OCI-LY1 (cell line): ENCODE results near the gene DNAH7.

Source experiments
- H2AFZ ChIP-seq: fragments of 200-600 bp; sonication (generic), shearing (Covaris generic); 2 replicates; pipeline ENCODE4 v1.6.0; 2014; ENCODE audit warnings: antibody characterized with exemption, mild to moderate bottlenecking, low read length
- H3F3A ChIP-seq: fragments of 200-600 bp; sonication (generic), shearing (Covaris generic); 2 replicates; pipeline ENCODE4 v1.6.0; 2014; ENCODE audit warnings: mild to moderate bottlenecking, antibody characterized with exemption, low read length, moderate library complexity; ENCODE audit not compliant: insufficient read depth
- H3K27ac ChIP-seq: fragments of 200-600 bp; sonication (generic); 2 replicates; pipeline ENCODE4 v1.5.1; 2014; ENCODE audit warnings: low read length, mixed run types, mild to moderate bottlenecking, low read depth; ENCODE audit not compliant: poor library complexity, severe bottlenecking
- H3K27me3 ChIP-seq: fragments of 200-600 bp; sonication (generic); 2 replicates; pipeline ENCODE4 v1.6.0; 2014; ENCODE audit warnings: antibody characterized with exemption, mild to moderate bottlenecking, low read length, moderate library complexity; ENCODE audit not compliant: insufficient read depth
- H3K36me3 ChIP-seq: fragments of 200-600 bp; sonication (generic); 2 replicates; pipeline ENCODE4 v1.6.1; 2014; ENCODE audit warnings: mild to moderate bottlenecking, antibody characterized with exemption, low read length, moderate library complexity, mixed read lengths; ENCODE audit not compliant: insufficient read depth
- H3K4me1 ChIP-seq: fragments of 200-600 bp; sonication (generic); 2 replicates; pipeline ENCODE4 v1.5.1; 2014; ENCODE audit warnings: mild to moderate bottlenecking, low read length, moderate library complexity; ENCODE audit not compliant: insufficient read depth, severe bottlenecking
- H3K4me2 ChIP-seq: fragments of 200-600 bp; sonication (generic), shearing (Covaris generic); 2 replicates; pipeline ENCODE4 v1.6.1; 2014; ENCODE audit warnings: low read length
- H3K4me3 ChIP-seq: fragments of 200-600 bp; sonication (generic); 2 replicates; pipeline ENCODE4 v1.5.1; 2014; ENCODE audit warnings: low read length, low read depth, mild to moderate bottlenecking, mixed read lengths; ENCODE audit not compliant: poor library complexity, severe bottlenecking
- H3K79me2 ChIP-seq: fragments of 200-600 bp; shearing (Covaris generic); 2 replicates; pipeline ENCODE4 v1.6.1; 2016; ENCODE audit warnings: mixed run types, low read length, mixed read lengths; ENCODE audit not compliant: insufficient read depth
- H3K9ac ChIP-seq: fragments of 200-600 bp; sonication (generic), shearing (Covaris generic); 2 replicates; pipeline ENCODE4 v1.6.1; 2014; ENCODE audit warnings: mild to moderate bottlenecking, low read length, mixed read lengths
- H3K9me2 ChIP-seq: fragments of 200-600 bp; sonication (generic), shearing (Covaris generic); 2 replicates; pipeline ENCODE4 v1.6.1; 2014; ENCODE audit warnings: low read depth, mild to moderate bottlenecking, low read length, mixed read lengths
- H3K9me3 ChIP-seq: fragments of 200-600 bp; shearing (Covaris generic); 2 replicates; pipeline ENCODE4 v1.6.1; 2014; ENCODE audit warnings: low read length, mixed read lengths
- H4K20me1 ChIP-seq: fragments of 200-600 bp; sonication (generic), shearing (Covaris generic); 2 replicates; pipeline ENCODE4 v1.6.0; 2016; ENCODE audit warnings: mild to moderate bottlenecking, low read length; ENCODE audit not compliant: insufficient read depth
- CTCF ChIP-seq: fragments of 200-600 bp; sonication (generic), shearing (Covaris generic); IDR thresholded peaks from 2 replicates; pipeline ENCODE4 v1.5.1; 2017; ENCODE audit warnings: mild to moderate bottlenecking, antibody characterized with exemption, low read length, moderate library complexity, mixed read lengths
- EZH2 ChIP-seq: fragments of 200-600 bp; sonication (generic), shearing (Covaris generic); IDR thresholded peaks from 2 replicates; pipeline ENCODE4 v1.8.0; 2017; ENCODE audit warnings: borderline replicate concordance, mixed run types, mild to moderate bottlenecking, antibody characterized with exemption, low read length, moderate library complexity, mixed read lengths

DNAH7 gene

GRCh38 chr2:195733831-195734230 is 334.8 kb downstream of the DNAH7 start:
- Histone ChIP-seq H3K4me2 (no peak overlapping the region), H3K9me2 (no peaks in the 10 kb centered on the region), H3K27ac (no peak overlapping the region), H3K9ac (no peak overlapping the region), H3K4me3 (no peak overlapping the region), H3K9me3 (no peaks in the 10 kb centered on the region), H3K79me2 (no peaks in the 10 kb centered on the region), H3K36me3 (no peaks in the 10 kb centered on the region), H3K4me1 (no peaks in the 10 kb centered on the region), H3F3A (no peaks in the 10 kb centered on the region), H3K27me3 (no peaks in the 10 kb centered on the region), H4K20me1 (no peaks in the 10 kb centered on the region), H2AFZ (no peak overlapping the region)
- TF ChIP-seq EZH2 (no peak), CTCF (no peak)

- H3K27me3 ChIP-seq = no peaks in the 10 kb centered on the region
- no peaks in the 10 kb centered on the region for H3F3A ChIP-seq
- no peaks in the 10 kb centered on the region for H3K4me1 ChIP-seq
- no peaks in the 10 kb centered on the region for H4K20me1 ChIP-seq
- no peaks in the 10 kb centered on the region for H3K9me3 ChIP-seq
- TF ChIP-seq EZH2 = no peak
- TF ChIP-seq CTCF = no peak
- no peaks in the 10 kb centered on the region for H3K9me2 ChIP-seq
- no peaks in the 10 kb centered on the region for H3K79me2 ChIP-seq
- H3K27ac ChIP-seq = no peak overlapping the region
- no peak overlapping the region for H3K4me2 ChIP-seq
- no peak overlapping the region for H3K9ac ChIP-seq
- no peaks in the 10 kb centered on the region for H3K36me3 ChIP-seq
- no peak overlapping the region for H2AFZ ChIP-seq
- H3K4me3 ChIP-seq = no peak overlapping the region
These were observed 336.1 kb downstream of the DNAH7 start for GRCh38 chr2:195732574-195732973.

- H3K27ac ChIP-seq = no peak overlapping the region
- no peak overlapping the region for H3K4me2 ChIP-seq
- no peaks in the 10 kb centered on the region for H3F3A ChIP-seq
- no peaks in the 10 kb centered on the region for H3K9me2 ChIP-seq
- H3K9me3 ChIP-seq = no peaks in the 10 kb centered on the region
- H3K4me1 ChIP-seq = no peaks in the 10 kb centered on the region
- H3K27me3 ChIP-seq = no peaks in the 10 kb centered on the region
- no peaks in the 10 kb centered on the region for H3K79me2 ChIP-seq
- no peak overlapping the region for H3K9ac ChIP-seq
- H4K20me1 ChIP-seq = no peaks in the 10 kb centered on the region
- H2AFZ ChIP-seq = no peak overlapping the region
- H3K36me3 ChIP-seq = no peaks in the 10 kb centered on the region
- H3K4me3 ChIP-seq = no peak overlapping the region
- TF ChIP-seq EZH2 = no peak
- no peak for TF ChIP-seq CTCF
These were observed 337.7 kb downstream of the DNAH7 start for GRCh38 chr2:195730912-195731311.
